ENCODE measurements around the gene RALB.

GRCh38 chr2:120243211-120243610 is 9.4 kb upstream of the RALB start:
- TF ChIP-seq CTCF (conservative IDR thresholded peaks at IDR 0.05 in 1 of 2, IDR thresholded peaks at IDR 0.05 in 1 of 2; ENCODE audit: low read depth in 1 of 2, low read length in 2 of 2) (no peak), EZH2 (IDR thresholded peaks at IDR 0.05; ENCODE audit: low read length, missing control alignments) (no peak)
